SK-N-MC (cell line): Measurements from ENCODE around the gene NME3.

Experiments
- EZH2 ChIP-seq: fragments of 200-600 bp; sonication (generic); IDR thresholded peaks from one replicate; pipeline ENCODE4 v1.6.1; 2017; ENCODE audit warnings: antibody characterized with exemption
- POLR2AphosphoS5 ChIP-seq: IDR thresholded peaks from 2 replicates; pipeline ENCODE4 v1.6.1; 2012; ENCODE audit warnings: mild to moderate bottlenecking, low read depth, low read length, borderline replicate concordance

- no peak for TF ChIP-seq POLR2AphosphoS5
- no peak for TF ChIP-seq EZH2
Measured at GRCh38 chr16:1734123-1734522, 37.2 kb downstream of the NME3 start.
